GM23338 (cell line): Measurements from ENCODE around the gene AP3B2. TPM values are rescaled to one million over a fixed set of nuclear protein-coding genes. Genes with fewer than 3 reads are reported as not detected.

Experiments
- ATAC-seq: fragments of 200-7000 bp; cut with Tn5 transposase; 3 replicates; pipeline ENCODE4 v1.9.1; 2020
- DNase-seq: peaks from one replicate; pipeline ENCODE4 v3.0.0-alpha.2; 2015; ENCODE audit warnings: low spot score
- H2AFZ ChIP-seq: fragments of 200-600 bp; sonication (generic); 2 replicates; pipeline ENCODE4 v1.8.0; 2016; ENCODE audit warnings: antibody characterized with exemption, mild to moderate bottlenecking, moderate library complexity
- H3F3A ChIP-seq: fragments of 200-600 bp; sonication (generic); replicated peaks from 2 replicates; pipeline ENCODE4 v1.8.0; 2017; ENCODE audit warnings: antibody characterized with exemption, mixed run types, low read depth
- H3K27ac ChIP-seq: fragments of 200-600 bp; sonication (generic); 2 replicates; pipeline ENCODE4 v1.6.1; 2016; ENCODE audit warnings: low read depth
- H3K27me3 ChIP-seq: fragments of 200-600 bp; sonication (generic); 2 replicates; pipeline ENCODE4 v1.8.0; 2016; ENCODE audit warnings: mild to moderate bottlenecking, mixed run types, moderate library complexity; ENCODE audit not compliant: insufficient read depth
- H3K36me3 ChIP-seq: fragments of 200-600 bp; sonication (generic); 2 replicates; pipeline ENCODE4 v1.8.0; 2016; ENCODE audit warnings: mild to moderate bottlenecking; ENCODE audit not compliant: insufficient read depth
- H3K4me1 ChIP-seq: fragments of 200-600 bp; sonication (generic); 2 replicates; pipeline ENCODE4 v1.8.0; 2016; ENCODE audit warnings: mild to moderate bottlenecking, moderate library complexity; ENCODE audit not compliant: insufficient read depth
- H3K4me2 ChIP-seq: fragments of 200-600 bp; sonication (generic); 2 replicates; pipeline ENCODE4 v1.7.1; 2017; ENCODE audit warnings: mixed run types
- H3K4me3 ChIP-seq: fragments of 200-600 bp; sonication (generic); 2 replicates; pipeline ENCODE4 v1.6.1; 2016; ENCODE audit warnings: mixed run types
- H3K79me2 ChIP-seq: fragments of 200-600 bp; sonication (generic); replicated peaks from 2 replicates; pipeline ENCODE4 v1.8.0; 2017; ENCODE audit warnings: mild to moderate bottlenecking; ENCODE audit not compliant: insufficient read depth
- H3K9me2 ChIP-seq: fragments of 200-600 bp; sonication (generic); 2 replicates; pipeline ENCODE4 v1.8.0; 2017; ENCODE audit not compliant: insufficient read depth
- H4K20me1 ChIP-seq: fragments of 200-600 bp; sonication (generic); replicated peaks from 2 replicates; pipeline ENCODE4 v1.8.0; 2017; ENCODE audit warnings: mild to moderate bottlenecking; ENCODE audit not compliant: insufficient read depth
- H3K27ac Mint-ChIP-seq: 2 replicates; pipeline ENCODE4 v1.8.0; 2020; ENCODE audit warnings: inconsistent platforms, mild to moderate bottlenecking, moderate library complexity, mixed read lengths
- H3K27me3 Mint-ChIP-seq: 3 replicates; pipeline ENCODE4 v1.8.0; 2022; ENCODE audit warnings: low read depth, mild to moderate bottlenecking, moderate library complexity, mixed read lengths, inconsistent platforms; ENCODE audit not compliant: insufficient read depth, poor library complexity
- H3K36me3 Mint-ChIP-seq: 3 replicates; pipeline ENCODE4 v1.8.0; 2021; ENCODE audit warnings: low read depth, mild to moderate bottlenecking, inconsistent platforms, moderate library complexity, mixed read lengths
- H3K4me1 Mint-ChIP-seq: 3 replicates; pipeline ENCODE4 v1.8.0; 2020; ENCODE audit warnings: mild to moderate bottlenecking, inconsistent platforms, mixed read lengths
- H3K4me3 Mint-ChIP-seq: 3 replicates; pipeline ENCODE4 v1.8.0; 2021; ENCODE audit warnings: moderate library complexity, mild to moderate bottlenecking, inconsistent platforms, mixed read lengths
- H3K9me3 Mint-ChIP-seq: 3 replicates; pipeline ENCODE4 v1.8.0; 2020; ENCODE audit warnings: moderate library complexity, mild to moderate bottlenecking, inconsistent platforms, mixed read lengths
- JUNB ChIP-seq: IDR thresholded peaks from one replicate; pipeline ENCODE4 v1.6.1; 2016; ENCODE audit warnings: antibody characterized with exemption; ENCODE audit not compliant: unreplicated experiment
- POLR2AphosphoS5 ChIP-seq: IDR thresholded peaks from 2 replicates; pipeline ENCODE4 v1.6.1; 2016; ENCODE audit warnings: antibody characterized with exemption, low read depth
- STAT1 ChIP-seq: IDR thresholded peaks from one replicate; pipeline ENCODE4 v1.6.1; 2016; ENCODE audit warnings: antibody characterized with exemption; ENCODE audit not compliant: unreplicated experiment
- ZNF114 ChIP-seq: fragments of 250-450 bp; sonication (Bioruptor Pico); IDR thresholded peaks from 2 replicates; pipeline ENCODE4 v1.5.0; 2020; ENCODE audit warnings: mild to moderate bottlenecking, moderate library complexity
- ZNF331 ChIP-seq: fragments of 250-450 bp; sonication (Bioruptor Pico); IDR thresholded peaks from 2 replicates; pipeline ENCODE4 v1.5.0; 2020; ENCODE audit warnings: low read depth, mild to moderate bottlenecking, moderate library complexity
- polyA plus RNA-seq: library from polyadenylated mRNA; unstranded; fragments of >200 nt; fragmentation: Nextera tagmentation; extraction: Ambion mirVana; gene quantifications from 2 replicates; pipeline ENCODE4 v1.2.1, GENCODE V29; 2016
- total RNA-seq: library from RNA; depleted of rRNA; stranded (reverse); fragments of >200 nt; shearing (Covaris generic); gene quantifications from 2 replicates; pipeline ENCODE4 v1.2.3, GENCODE V29; 2014
- TF ChIP-seq, protein P1 (sequence below): fragments of 250-450 bp; sonication (Bioruptor Pico); IDR thresholded peaks from 2 replicates; pipeline ENCODE4 v1.5.0; 2020; ENCODE audit warnings: mild to moderate bottlenecking, moderate library complexity
- TF ChIP-seq, protein P2 (sequence below), 2 experiments: fragments of 200-600 bp in 1 of 2; sonication (generic) in 1 of 2; conservative IDR thresholded peaks; 2 replicates each; pipeline versions ENCODE4 v1.5.1 to v1.6.1; 2016 to 2017; ENCODE audit warnings: antibody characterized with exemption in 2 of 2, low read depth in 2 of 2, mild to moderate bottlenecking in 2 of 2, moderate library complexity in 1 of 2
- TF ChIP-seq, protein P3 (sequence below): IDR thresholded peaks from one replicate; pipeline ENCODE4 v1.6.1; 2018; ENCODE audit warnings: antibody characterized with exemption; ENCODE audit not compliant: unreplicated experiment
- TF ChIP-seq, protein P4 (sequence below): IDR thresholded peaks from 2 replicates; pipeline ENCODE4 v1.6.1; 2016; ENCODE audit warnings: antibody characterized with exemption

AP3B2 gene
- total and polyA plus RNA-seq, 2 experiments from 2014 or later: 9.5 to 19.2 TPM

DNA sequence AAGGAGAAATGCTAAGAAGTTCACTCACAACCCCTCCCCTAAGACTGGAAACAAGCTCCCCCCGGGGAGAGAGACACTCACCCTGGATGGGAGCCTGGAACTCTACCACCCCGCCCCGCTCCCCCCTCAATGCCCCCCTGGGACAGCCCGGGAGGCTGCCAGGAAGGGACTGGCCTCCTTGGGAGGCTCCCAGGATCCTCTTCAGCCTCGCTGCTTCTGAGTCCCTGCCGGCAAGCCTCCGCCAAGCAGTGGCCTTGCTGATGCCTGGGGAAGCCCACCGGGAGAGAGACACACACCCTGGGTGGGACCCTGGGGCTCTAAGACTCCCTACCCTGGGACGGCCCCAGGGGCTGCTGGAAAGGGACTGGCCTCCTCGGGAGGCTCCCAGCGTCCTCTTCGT, 95.9 kb downstream of the AP3B2 start (continued):
- TF ChIP-seq, protein P1, sequence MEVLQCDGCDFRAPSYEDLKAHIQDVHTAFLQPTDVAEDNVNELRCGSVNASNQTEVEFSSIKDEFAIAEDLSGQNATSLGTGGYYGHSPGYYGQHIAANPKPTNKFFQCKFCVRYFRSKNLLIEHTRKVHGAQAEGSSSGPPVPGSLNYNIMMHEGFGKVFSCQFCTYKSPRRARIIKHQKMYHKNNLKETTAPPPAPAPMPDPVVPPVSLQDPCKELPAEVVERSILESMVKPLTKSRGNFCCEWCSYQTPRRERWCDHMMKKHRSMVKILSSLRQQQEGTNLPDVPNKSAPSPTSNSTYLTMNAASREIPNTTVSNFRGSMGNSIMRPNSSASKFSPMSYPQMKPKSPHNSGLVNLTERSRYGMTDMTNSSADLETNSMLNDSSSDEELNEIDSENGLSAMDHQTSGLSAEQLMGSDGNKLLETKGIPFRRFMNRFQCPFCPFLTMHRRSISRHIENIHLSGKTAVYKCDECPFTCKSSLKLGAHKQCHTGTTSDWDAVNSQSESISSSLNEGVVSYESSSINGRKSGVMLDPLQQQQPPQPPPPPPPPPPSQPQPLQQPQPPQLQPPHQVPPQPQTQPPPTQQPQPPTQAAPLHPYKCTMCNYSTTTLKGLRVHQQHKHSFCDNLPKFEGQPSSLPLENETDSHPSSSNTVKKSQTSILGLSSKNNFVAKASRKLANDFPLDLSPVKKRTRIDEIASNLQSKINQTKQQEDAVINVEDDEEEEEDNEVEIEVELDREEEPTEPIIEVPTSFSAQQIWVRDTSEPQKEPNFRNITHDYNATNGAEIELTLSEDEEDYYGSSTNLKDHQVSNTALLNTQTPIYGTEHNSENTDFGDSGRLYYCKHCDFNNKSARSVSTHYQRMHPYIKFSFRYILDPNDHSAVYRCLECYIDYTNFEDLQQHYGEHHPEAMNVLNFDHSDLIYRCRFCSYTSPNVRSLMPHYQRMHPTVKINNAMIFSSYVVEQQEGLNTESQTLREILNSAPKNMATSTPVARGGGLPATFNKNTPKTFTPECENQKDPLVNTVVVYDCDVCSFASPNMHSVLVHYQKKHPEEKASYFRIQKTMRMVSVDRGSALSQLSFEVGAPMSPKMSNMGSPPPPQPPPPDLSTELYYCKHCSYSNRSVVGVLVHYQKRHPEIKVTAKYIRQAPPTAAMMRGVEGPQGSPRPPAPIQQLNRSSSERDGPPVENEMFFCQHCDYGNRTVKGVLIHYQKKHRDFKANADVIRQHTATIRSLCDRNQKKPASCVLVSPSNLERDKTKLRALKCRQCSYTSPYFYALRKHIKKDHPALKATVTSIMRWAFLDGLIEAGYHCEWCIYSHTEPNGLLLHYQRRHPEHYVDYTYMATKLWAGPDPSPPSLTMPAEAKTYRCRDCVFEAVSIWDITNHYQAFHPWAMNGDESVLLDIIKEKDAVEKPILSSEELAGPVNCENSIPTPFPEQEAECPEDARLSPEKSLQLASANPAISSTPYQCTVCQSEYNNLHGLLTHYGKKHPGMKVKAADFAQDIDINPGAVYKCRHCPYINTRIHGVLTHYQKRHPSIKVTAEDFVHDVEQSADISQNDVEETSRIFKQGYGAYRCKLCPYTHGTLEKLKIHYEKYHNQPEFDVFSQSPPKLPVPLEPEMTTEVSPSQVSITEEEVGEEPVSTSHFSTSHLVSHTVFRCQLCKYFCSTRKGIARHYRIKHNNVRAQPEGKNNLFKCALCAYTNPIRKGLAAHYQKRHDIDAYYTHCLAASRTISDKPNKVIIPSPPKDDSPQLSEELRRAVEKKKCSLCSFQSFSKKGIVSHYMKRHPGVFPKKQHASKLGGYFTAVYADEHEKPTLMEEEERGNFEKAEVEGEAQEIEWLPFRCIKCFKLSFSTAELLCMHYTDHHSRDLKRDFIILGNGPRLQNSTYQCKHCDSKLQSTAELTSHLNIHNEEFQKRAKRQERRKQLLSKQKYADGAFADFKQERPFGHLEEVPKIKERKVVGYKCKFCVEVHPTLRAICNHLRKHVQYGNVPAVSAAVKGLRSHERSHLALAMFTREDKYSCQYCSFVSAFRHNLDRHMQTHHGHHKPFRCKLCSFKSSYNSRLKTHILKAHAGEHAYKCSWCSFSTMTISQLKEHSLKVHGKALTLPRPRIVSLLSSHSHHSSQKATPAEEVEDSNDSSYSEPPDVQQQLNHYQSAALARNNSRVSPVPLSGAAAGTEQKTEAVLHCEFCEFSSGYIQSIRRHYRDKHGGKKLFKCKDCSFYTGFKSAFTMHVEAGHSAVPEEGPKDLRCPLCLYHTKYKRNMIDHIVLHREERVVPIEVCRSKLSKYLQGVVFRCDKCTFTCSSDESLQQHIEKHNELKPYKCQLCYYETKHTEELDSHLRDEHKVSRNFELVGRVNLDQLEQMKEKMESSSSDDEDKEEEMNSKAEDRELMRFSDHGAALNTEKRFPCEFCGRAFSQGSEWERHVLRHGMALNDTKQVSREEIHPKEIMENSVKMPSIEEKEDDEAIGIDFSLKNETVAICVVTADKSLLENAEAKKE (CRISPR knock-in tag): no peak

DNA sequence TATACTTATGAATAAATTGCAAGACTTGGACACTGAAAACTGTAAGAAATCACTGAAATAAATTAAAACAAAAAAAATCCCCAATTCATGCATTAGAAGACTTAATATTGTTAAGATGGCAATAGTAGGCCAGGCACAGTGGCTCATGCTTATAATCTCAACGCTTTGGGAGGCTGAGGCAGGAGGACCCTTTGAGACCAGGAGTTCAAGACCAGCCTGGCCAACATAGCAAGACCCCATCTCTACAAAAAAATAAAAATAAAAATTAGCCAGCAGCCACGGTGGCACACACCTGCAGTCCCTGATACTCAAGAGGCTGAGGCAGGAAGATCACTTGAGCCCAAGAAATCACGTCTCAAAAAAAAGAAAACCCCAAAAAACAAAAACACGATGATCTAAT, 98.3 kb downstream of the AP3B2 start:
- Histone ChIP-seq H3K27me3 (no peaks in the 10 kb centered on the region), H3K27ac (no peak overlapping the region), H2AFZ (no peak overlapping the region), H3K36me3 (no peaks in the 10 kb centered on the region), H3F3A (no peaks in the 10 kb centered on the region), H3K4me3 (no peak overlapping the region), H4K20me1 (no peaks in the 10 kb centered on the region), H3K9me2 (no peaks in the 10 kb centered on the region), H3K79me2 (no peaks in the 10 kb centered on the region), H3K4me1 (no peaks in the 10 kb centered on the region), H3K4me2 (no peak overlapping the region)
- Mint-ChIP-seq H3K27ac (no peak overlapping the region), H3K9me3 (no peaks in the 10 kb centered on the region), H3K4me1 (no peaks in the 10 kb centered on the region), H3K27me3 (peaks cover 5% of the 10 kb centered on the region), H3K4me3 (no peak overlapping the region), H3K36me3 (no peaks in the 10 kb centered on the region)
- ATAC-seq (no peak), DNase-seq (no peak)
- TF ChIP-seq POLR2AphosphoS5 (no peak), STAT1 (no peak), ZNF331 (no peak), ZNF114 (CRISPR knock-in tag) (no peak), JUNB (no peak)
- TF ChIP-seq, protein P2, sequence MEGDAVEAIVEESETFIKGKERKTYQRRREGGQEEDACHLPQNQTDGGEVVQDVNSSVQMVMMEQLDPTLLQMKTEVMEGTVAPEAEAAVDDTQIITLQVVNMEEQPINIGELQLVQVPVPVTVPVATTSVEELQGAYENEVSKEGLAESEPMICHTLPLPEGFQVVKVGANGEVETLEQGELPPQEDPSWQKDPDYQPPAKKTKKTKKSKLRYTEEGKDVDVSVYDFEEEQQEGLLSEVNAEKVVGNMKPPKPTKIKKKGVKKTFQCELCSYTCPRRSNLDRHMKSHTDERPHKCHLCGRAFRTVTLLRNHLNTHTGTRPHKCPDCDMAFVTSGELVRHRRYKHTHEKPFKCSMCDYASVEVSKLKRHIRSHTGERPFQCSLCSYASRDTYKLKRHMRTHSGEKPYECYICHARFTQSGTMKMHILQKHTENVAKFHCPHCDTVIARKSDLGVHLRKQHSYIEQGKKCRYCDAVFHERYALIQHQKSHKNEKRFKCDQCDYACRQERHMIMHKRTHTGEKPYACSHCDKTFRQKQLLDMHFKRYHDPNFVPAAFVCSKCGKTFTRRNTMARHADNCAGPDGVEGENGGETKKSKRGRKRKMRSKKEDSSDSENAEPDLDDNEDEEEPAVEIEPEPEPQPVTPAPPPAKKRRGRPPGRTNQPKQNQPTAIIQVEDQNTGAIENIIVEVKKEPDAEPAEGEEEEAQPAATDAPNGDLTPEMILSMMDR (conservative IDR thresholded peaks at IDR 0.05; ENCODE audit: low read depth in 2 of 2): no peak
- TF ChIP-seq, protein P3, sequence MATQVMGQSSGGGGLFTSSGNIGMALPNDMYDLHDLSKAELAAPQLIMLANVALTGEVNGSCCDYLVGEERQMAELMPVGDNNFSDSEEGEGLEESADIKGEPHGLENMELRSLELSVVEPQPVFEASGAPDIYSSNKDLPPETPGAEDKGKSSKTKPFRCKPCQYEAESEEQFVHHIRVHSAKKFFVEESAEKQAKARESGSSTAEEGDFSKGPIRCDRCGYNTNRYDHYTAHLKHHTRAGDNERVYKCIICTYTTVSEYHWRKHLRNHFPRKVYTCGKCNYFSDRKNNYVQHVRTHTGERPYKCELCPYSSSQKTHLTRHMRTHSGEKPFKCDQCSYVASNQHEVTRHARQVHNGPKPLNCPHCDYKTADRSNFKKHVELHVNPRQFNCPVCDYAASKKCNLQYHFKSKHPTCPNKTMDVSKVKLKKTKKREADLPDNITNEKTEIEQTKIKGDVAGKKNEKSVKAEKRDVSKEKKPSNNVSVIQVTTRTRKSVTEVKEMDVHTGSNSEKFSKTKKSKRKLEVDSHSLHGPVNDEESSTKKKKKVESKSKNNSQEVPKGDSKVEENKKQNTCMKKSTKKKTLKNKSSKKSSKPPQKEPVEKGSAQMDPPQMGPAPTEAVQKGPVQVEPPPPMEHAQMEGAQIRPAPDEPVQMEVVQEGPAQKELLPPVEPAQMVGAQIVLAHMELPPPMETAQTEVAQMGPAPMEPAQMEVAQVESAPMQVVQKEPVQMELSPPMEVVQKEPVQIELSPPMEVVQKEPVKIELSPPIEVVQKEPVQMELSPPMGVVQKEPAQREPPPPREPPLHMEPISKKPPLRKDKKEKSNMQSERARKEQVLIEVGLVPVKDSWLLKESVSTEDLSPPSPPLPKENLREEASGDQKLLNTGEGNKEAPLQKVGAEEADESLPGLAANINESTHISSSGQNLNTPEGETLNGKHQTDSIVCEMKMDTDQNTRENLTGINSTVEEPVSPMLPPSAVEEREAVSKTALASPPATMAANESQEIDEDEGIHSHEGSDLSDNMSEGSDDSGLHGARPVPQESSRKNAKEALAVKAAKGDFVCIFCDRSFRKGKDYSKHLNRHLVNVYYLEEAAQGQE: no peak
- TF ChIP-seq, protein P4, sequence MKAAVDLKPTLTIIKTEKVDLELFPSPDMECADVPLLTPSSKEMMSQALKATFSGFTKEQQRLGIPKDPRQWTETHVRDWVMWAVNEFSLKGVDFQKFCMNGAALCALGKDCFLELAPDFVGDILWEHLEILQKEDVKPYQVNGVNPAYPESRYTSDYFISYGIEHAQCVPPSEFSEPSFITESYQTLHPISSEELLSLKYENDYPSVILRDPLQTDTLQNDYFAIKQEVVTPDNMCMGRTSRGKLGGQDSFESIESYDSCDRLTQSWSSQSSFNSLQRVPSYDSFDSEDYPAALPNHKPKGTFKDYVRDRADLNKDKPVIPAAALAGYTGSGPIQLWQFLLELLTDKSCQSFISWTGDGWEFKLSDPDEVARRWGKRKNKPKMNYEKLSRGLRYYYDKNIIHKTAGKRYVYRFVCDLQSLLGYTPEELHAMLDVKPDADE: no peak
